Mesendoderm (in vitro differentiated cells): ENCODE results near the gene RCOR3.
"Not testable (repeated sequence)": the region's sequence is repeated elsewhere in the genome, so short reads cannot be mapped to it uniquely, and the experiment has no call there.

Experiments used
- DNase-seq: peaks from one replicate; pipeline ENCODE4 v3.0.0; 2013
- H2AK5ac ChIP-seq: 2 replicates; pipeline ENCODE4 v1.6.1; 2013; ENCODE audit warnings: low read length, inconsistent platforms
- H2BK120ac ChIP-seq: 2 replicates; pipeline ENCODE4 v1.6.1; 2013; ENCODE audit warnings: low read depth, mild to moderate bottlenecking, low read length, moderate library complexity, mixed read lengths
- H2BK15ac ChIP-seq: replicated peaks from 2 replicates; pipeline ENCODE4 v1.6.1; 2013; ENCODE audit warnings: low read depth, mild to moderate bottlenecking, moderate library complexity
- H2BK5ac ChIP-seq: 2 replicates; pipeline ENCODE4 v1.6.1; 2013; ENCODE audit warnings: low read length, inconsistent platforms
- H3K18ac ChIP-seq: 2 replicates; pipeline ENCODE4 v1.6.1; 2013; ENCODE audit warnings: mild to moderate bottlenecking, low read length, mixed read lengths
- H3K23ac ChIP-seq: one replicate; pipeline ENCODE4 v1.6.1; 2013; ENCODE audit warnings: low read length
- H3K27ac ChIP-seq: 2 replicates; pipeline ENCODE4 v1.5.1; 2013; ENCODE audit warnings: low read depth, mild to moderate bottlenecking, inconsistent platforms, low read length, moderate library complexity
- H3K27me3 ChIP-seq: 2 replicates; pipeline ENCODE4 v1.6.1; 2013; ENCODE audit warnings: low read length, control low read depth, mild to moderate bottlenecking, inconsistent platforms; ENCODE audit not compliant: insufficient read depth, poor library complexity
- H3K36me3 ChIP-seq: 2 replicates; pipeline ENCODE4 v1.6.1; 2013; ENCODE audit warnings: low read length, inconsistent platforms; ENCODE audit not compliant: control insufficient read depth, insufficient read depth
- H3K4ac ChIP-seq: one replicate; pipeline ENCODE4 v1.6.1; 2013; ENCODE audit warnings: low read depth, mild to moderate bottlenecking, low read length, moderate library complexity
- H3K4me1 ChIP-seq: 2 replicates; pipeline ENCODE4 v1.6.1; 2013; ENCODE audit warnings: low read depth, low read length, inconsistent platforms; ENCODE audit not compliant: control insufficient read depth
- H3K4me2 ChIP-seq: 2 replicates; pipeline ENCODE4 v1.6.1; 2013; ENCODE audit warnings: low read length
- H3K4me3 ChIP-seq: 2 replicates; pipeline ENCODE4 v1.5.1; 2013; ENCODE audit warnings: mild to moderate bottlenecking, low read length
- H3K56ac ChIP-seq: one replicate; pipeline ENCODE4 v1.6.1; 2013; ENCODE audit warnings: low read length
- H3K79me1 ChIP-seq: 2 replicates; pipeline ENCODE4 v1.6.1; 2013; ENCODE audit warnings: low read length, inconsistent platforms
- H3K79me2 ChIP-seq: 2 replicates; pipeline ENCODE4 v1.6.1; 2013; ENCODE audit warnings: mild to moderate bottlenecking, low read length; ENCODE audit not compliant: control insufficient read depth, insufficient read depth
- H3K9ac ChIP-seq: 2 replicates; pipeline ENCODE4 v1.6.1; 2013; ENCODE audit warnings: low read length, inconsistent platforms
- H4K5ac ChIP-seq: one replicate; pipeline ENCODE4 v1.6.1; 2013; ENCODE audit warnings: low read length
- H4K8ac ChIP-seq: one replicate; pipeline ENCODE4 v1.6.1; 2013; ENCODE audit warnings: low read depth, mild to moderate bottlenecking, control low read depth, low read length, moderate library complexity
- WGBS: extraction: QIAGEN DNeasy Blood & Tissue Kit; methylation state at CpG from one replicate; pipeline ENCODE4 v1.1.7; 2013; ENCODE audit warnings: low lambda C conversion rate, missing lambda C conversion rate; ENCODE audit not compliant: insufficient coverage; ENCODE audit errors: extremely low coverage; 5-methylcytosine and 5-hydroxymethylcytosine counted together

Gene RCOR3

GRCh38 chr1:211260141-211261107 is 1.3 kb downstream of the RCOR3 start:
- Histone ChIP-seq H2BK15ac (no peak overlapping the region), H3K4ac (no peak overlapping the region), H4K8ac (no peak overlapping the region), H4K5ac (no peak overlapping the region), H2BK120ac (no peak overlapping the region), H3K18ac (peak overlapping the region; percentile 53), H3K79me2 (peaks cover 11% of the 10 kb centered on the region), H3K4me3 (peak overlapping the region; percentile 94), H3K4me1 (no peaks in the 10 kb centered on the region), H3K36me3 (no peaks in the 10 kb centered on the region), H3K79me1 (peaks cover 2% of the 10 kb centered on the region), H2AK5ac (no peak overlapping the region), H2BK5ac (peak overlapping the region; percentile 82), H3K4me2 (peak overlapping the region; percentile 27), H3K56ac (peak overlapping the region; percentile 99), H3K9ac (peak overlapping the region; percentile 96), H3K23ac (no peak overlapping the region), H3K27ac (peak overlapping the region; percentile 87), H3K27me3 (no peaks in the 10 kb centered on the region)
- WGBS: no CpG with 5 or more reads among the region's 59 CpGs
- peak; percentile 86 for DNase-seq

GRCh38 chr1:211261229-211261628 is 2.1 kb downstream of the RCOR3 start:
- peak overlapping the region; percentile 27 for H3K4me2 ChIP-seq
- no peak for DNase-seq
- H3K79me1 ChIP-seq: peaks cover 2% of the 10 kb centered on the region
- no peak overlapping the region for H3K23ac ChIP-seq
- no peak overlapping the region for H3K4me3 ChIP-seq
- H3K27ac ChIP-seq: no peak overlapping the region
- no peak overlapping the region for H3K18ac ChIP-seq
- no peak overlapping the region for H2BK5ac ChIP-seq
- no peaks in the 10 kb centered on the region for H3K36me3 ChIP-seq
- H3K79me2 ChIP-seq: peaks cover 11% of the 10 kb centered on the region
- H3K27me3 ChIP-seq: no peaks in the 10 kb centered on the region
- WGBS: no CpG with 5 or more reads among the region's 2 CpGs
- peak overlapping the region; percentile 96 for H3K9ac ChIP-seq
- no peak overlapping the region for H4K8ac ChIP-seq
- no peak overlapping the region for H3K4ac ChIP-seq
- H3K4me1 ChIP-seq: no peaks in the 10 kb centered on the region
- no peak overlapping the region for H4K5ac ChIP-seq
- H3K56ac ChIP-seq: peak overlapping the region; percentile 99
- H2BK15ac ChIP-seq: no peak overlapping the region
- H2AK5ac ChIP-seq: no peak overlapping the region
- H2BK120ac ChIP-seq: no peak overlapping the region

GRCh38 chr1:211263022-211263421 is 3.9 kb downstream of the RCOR3 start:
- H3K79me1 ChIP-seq, H3K36me3 ChIP-seq, H3K27me3 ChIP-seq, DNase-seq, H3K27ac ChIP-seq, H3K4me2 ChIP-seq, H3K9ac ChIP-seq, H4K8ac ChIP-seq, H2BK120ac ChIP-seq, H2AK5ac ChIP-seq, H3K4ac ChIP-seq, H3K4me1 ChIP-seq, H4K5ac ChIP-seq, H2BK5ac ChIP-seq, H3K56ac ChIP-seq, H3K23ac ChIP-seq, H2BK15ac ChIP-seq, H3K4me3 ChIP-seq, H3K18ac ChIP-seq: not testable (repeated sequence)
- peaks cover 11% of the 10 kb centered on the region for H3K79me2 ChIP-seq
- no CpG with 5 or more reads among the region's 5 CpGs for WGBS

GRCh38 chr1:211267204-211267857 is 8.2 kb downstream of the RCOR3 start:
- Histone ChIP-seq H3K18ac (no peak overlapping the region), H3K56ac (no peak overlapping the region), H2AK5ac (no peak overlapping the region), H2BK120ac (no peak overlapping the region), H3K4me2 (no peak overlapping the region), H3K9ac (no peak overlapping the region), H3K4ac (no peak overlapping the region), H3K79me2 (peaks cover 4% of the 10 kb centered on the region), H2BK5ac (no peak overlapping the region), H3K27ac (no peak overlapping the region), H3K4me1 (no peaks in the 10 kb centered on the region), H4K5ac (no peak overlapping the region), H4K8ac (no peak overlapping the region), H3K36me3 (peaks cover 2% of the 10 kb centered on the region), H3K27me3 (no peaks in the 10 kb centered on the region), H3K4me3 (no peak overlapping the region), H3K23ac (no peak overlapping the region), H3K79me1 (peaks cover 1% of the 10 kb centered on the region), H2BK15ac (no peak overlapping the region)
- DNase-seq: no peak
- WGBS: no CpG with 5 or more reads among the region's 7 CpGs

- Histone ChIP-seq H3K4me3 (no peak overlapping the region), H3K9ac (no peak overlapping the region), H2BK120ac (no peak overlapping the region), H3K4me2 (no peak overlapping the region), H3K4ac (no peak overlapping the region), H3K4me1 (no peaks in the 10 kb centered on the region), H2BK5ac (no peak overlapping the region), H3K23ac (no peak overlapping the region), H3K36me3 (peaks cover 6% of the 10 kb centered on the region), H2AK5ac (no peak overlapping the region), H4K5ac (no peak overlapping the region), H3K79me1 (no peaks in the 10 kb centered on the region), H3K27me3 (no peaks in the 10 kb centered on the region), H4K8ac (no peak overlapping the region), H2BK15ac (no peak overlapping the region), H3K56ac (no peak overlapping the region), H3K27ac (no peak overlapping the region), H3K79me2 (no peaks in the 10 kb centered on the region), H3K18ac (no peak overlapping the region)
- no peak for DNase-seq
- WGBS: no CpG with 5 or more reads among the region's 1 CpG
Observed at GRCh38 chr1:211279340-211279739, 20.2 kb downstream of the RCOR3 start.
